ENCODE data around the gene OPN1SW. TPM values are rescaled to one million over a fixed set of nuclear protein-coding genes. Genes with fewer than 3 reads are reported as not detected.

OPN1SW gene
- total and polyA plus RNA-seq, 9 of the 15 experiments (the other 6 are each of a cell fraction or from before 2014, with no cell fraction given): 0.84 to 1.0 TPM; not detected in 7

DNA sequence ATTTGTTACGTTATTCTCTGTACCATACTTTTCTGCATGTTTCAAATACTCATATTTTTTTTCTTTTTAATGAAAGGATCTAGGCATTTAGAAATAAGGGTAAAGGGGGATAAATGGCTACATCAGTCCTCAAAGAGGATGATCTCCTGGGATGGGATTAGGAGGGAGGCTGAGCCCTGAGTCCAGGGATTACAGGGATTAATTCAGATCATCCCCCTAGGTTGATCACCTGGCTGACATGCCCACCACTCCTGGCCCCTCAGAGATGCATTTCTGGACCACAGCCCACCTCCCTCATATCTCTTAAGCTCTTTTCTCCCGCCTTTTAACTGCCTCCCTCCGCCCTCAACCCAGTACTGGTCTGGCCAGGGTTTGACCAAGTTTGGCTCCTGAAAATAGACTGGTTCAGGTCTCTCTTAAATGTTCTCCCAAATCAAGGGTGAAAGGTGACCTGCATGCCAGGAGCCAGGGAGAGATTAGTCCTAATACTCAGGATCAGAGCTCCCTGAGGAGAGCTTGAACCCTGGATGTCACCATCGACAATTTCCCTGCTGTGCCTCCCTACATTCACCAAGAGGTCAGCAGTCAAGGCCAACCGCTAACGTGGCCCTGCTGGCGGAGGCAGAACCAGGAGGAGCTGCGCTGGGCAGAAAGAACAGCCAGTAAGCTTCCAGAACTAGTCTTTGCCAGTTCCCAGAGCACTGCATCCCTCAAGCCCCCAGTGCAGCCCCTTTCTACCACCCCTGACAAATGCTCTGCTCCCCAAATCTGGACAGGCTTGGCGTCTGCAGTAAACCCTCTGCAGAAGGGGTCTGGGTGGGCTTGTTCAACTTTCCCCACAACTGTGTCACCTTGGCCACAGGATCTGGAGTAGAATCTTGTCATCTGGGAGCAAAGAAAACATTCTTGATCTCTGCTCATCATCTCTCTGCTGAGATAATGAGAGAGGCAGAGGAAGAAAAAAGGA, 13.1 kb upstream of the OPN1SW start (continued):
- TF ChIP-seq, protein P1, sequence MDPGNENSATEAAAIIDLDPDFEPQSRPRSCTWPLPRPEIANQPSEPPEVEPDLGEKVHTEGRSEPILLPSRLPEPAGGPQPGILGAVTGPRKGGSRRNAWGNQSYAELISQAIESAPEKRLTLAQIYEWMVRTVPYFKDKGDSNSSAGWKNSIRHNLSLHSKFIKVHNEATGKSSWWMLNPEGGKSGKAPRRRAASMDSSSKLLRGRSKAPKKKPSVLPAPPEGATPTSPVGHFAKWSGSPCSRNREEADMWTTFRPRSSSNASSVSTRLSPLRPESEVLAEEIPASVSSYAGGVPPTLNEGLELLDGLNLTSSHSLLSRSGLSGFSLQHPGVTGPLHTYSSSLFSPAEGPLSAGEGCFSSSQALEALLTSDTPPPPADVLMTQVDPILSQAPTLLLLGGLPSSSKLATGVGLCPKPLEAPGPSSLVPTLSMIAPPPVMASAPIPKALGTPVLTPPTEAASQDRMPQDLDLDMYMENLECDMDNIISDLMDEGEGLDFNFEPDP (CRISPR knock-in tag; IDR thresholded peaks at IDR 0.05): no peak
- no peak for TF ChIP-seq GTF2E2 (tag; IDR thresholded peaks at IDR 0.05)
- no peak for TF ChIP-seq RBBP5 (IDR thresholded peaks at IDR 0.05; ENCODE audit: borderline replicate concordance, insufficient read depth, low read length, poor library complexity, severe bottlenecking)
- TF ChIP-seq NCOA6 (IDR thresholded peaks at IDR 0.05): no peak
- TF ChIP-seq HOMEZ (CRISPR knock-in tag; IDR thresholded peaks at IDR 0.05): no peak

- ATAC-seq (no peak), FAIRE-seq (no peak), DNase-seq (ENCODE audit: extremely low read depth in 1 of 4, low spot score in 3 of 4) (no peak)
- Histone ChIP-seq H3K9ac (ENCODE audit: insufficient read depth in 1 of 2, low read depth in 2 of 2, low read length in 2 of 2) (no peak overlapping the region), H4K20me1 (replicated peaks; ENCODE audit: control insufficient read depth, insufficient read depth, low read length) (no peaks in the 10 kb centered on the region), H2AFZ (ENCODE audit: low read depth, low read length) (peak overlapping the region; percentile 56), H3K4me1 (replicated peaks in 1 of 2; ENCODE audit: control insufficient read depth in 2 of 2, insufficient read depth in 2 of 2, low read length in 2 of 2) (peaks cover 16 to 18% of the 10 kb centered on the region in 2 experiments; a peak in 4 of 5 replicates), H3K79me2 (ENCODE audit: control insufficient read depth, insufficient read depth, low read length) (no peaks in the 10 kb centered on the region), H3K36me3 (ENCODE audit: control insufficient read depth, insufficient read depth, low read length) (no peaks in the 10 kb centered on the region), H3K27me3 (ENCODE audit: control insufficient read depth in 2 of 2, insufficient read depth in 2 of 2, low read length in 2 of 2) (no peaks in the 10 kb centered on the region; a peak in 1 of 5 replicates), H3K27ac (ENCODE audit: extremely low read depth, low read depth, low read length) (no peak overlapping the region), H3K4me3 (no peak overlapping the region), H3K9me1 (ENCODE audit: control insufficient read depth, insufficient read depth, low read length) (no peaks in the 10 kb centered on the region), H3K9me3 (replicated peaks; ENCODE audit: control insufficient read depth, insufficient read depth, low read depth, low read length) (no peaks in the 10 kb centered on the region), H3K4me2 (ENCODE audit: insufficient read depth, low read length) (peak overlapping the region; percentile 15; the same call in 1 of the 2 replicates)
- BruUV-seq (replicated peaks): no TSS peak
- intact Hi-C loops (cut with micrococcal nuclease): no loop called here
- in situ Hi-C loops (cut with MboI): no loop called here
- WGBS (ENCODE audit: insufficient coverage, low coverage, missing lambda C conversion rate): 58% methylated on average over 3 of the region's 3 CpGs
- peak; percentile 24 for TF ChIP-seq MEIS2 (IDR thresholded peaks at IDR 0.05; ENCODE audit: partially characterized antibody)
- TF ChIP-seq CBX5 (IDR thresholded peaks at IDR 0.05; ENCODE audit: borderline replicate concordance, low read depth): no peak
- TF ChIP-seq SPI1 (IDR thresholded peaks at IDR 0.05; ENCODE audit: borderline replicate concordance, low read depth, low read length): peak; percentile 41; the same call in 1 of the 2 replicates
- ChIA-PET POLR2A (interaction anchor here (0.6 to 2.4 kb wide), 11 partner anchors 7 to 456 kb away, joined by 3 to 7 read pairs (median 3); partner anchors contain the start of gene OPN1SW), CTCF (ENCODE audit: low intra/inter-chr PET ratio) (no interaction called here)
Observed at GRCh38 chr7:128785738-128786137, 10.1 kb upstream of the OPN1SW start.

All from K562 (cell line).